ENCODE data around the gene CTNNBIP1.

GRCh38 chr1:9957726-9958125 is 47.7 kb upstream of the CTNNBIP1 start:
- no peak for TF ChIP-seq CTCF (IDR thresholded peaks at IDR 0.05)
- TF ChIP-seq EP300 (IDR thresholded peaks at IDR 0.05), result no peak

All from esophagus muscularis mucosa (tissue), 3 donors.